MM.1S (cell line): Measurements from ENCODE around the gene SARNP.

ENCODE experiments used
- EZH2 ChIP-seq: fragments of 300-600 bp; sonication (generic); optimal IDR thresholded peaks from 2 replicates; pipeline ENCODE3; 2017; ENCODE audit warnings: low read depth, mild to moderate bottlenecking, antibody characterized with exemption, low read length, mixed read lengths
- TF ChIP-seq, protein P1 (sequence below): fragments of 300-600 bp; sonication (generic); IDR thresholded peaks from 2 replicates; pipeline ENCODE4 v1.5.1; 2016; ENCODE audit warnings: antibody characterized with exemption, low read length, mixed read lengths

GRCh38 chr12:55746174-55746912, 71.2 kb downstream of the SARNP start:
- TF ChIP-seq, protein P1, sequence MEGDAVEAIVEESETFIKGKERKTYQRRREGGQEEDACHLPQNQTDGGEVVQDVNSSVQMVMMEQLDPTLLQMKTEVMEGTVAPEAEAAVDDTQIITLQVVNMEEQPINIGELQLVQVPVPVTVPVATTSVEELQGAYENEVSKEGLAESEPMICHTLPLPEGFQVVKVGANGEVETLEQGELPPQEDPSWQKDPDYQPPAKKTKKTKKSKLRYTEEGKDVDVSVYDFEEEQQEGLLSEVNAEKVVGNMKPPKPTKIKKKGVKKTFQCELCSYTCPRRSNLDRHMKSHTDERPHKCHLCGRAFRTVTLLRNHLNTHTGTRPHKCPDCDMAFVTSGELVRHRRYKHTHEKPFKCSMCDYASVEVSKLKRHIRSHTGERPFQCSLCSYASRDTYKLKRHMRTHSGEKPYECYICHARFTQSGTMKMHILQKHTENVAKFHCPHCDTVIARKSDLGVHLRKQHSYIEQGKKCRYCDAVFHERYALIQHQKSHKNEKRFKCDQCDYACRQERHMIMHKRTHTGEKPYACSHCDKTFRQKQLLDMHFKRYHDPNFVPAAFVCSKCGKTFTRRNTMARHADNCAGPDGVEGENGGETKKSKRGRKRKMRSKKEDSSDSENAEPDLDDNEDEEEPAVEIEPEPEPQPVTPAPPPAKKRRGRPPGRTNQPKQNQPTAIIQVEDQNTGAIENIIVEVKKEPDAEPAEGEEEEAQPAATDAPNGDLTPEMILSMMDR: no peak
- no peak for TF ChIP-seq EZH2
